K562 (cell line): ENCODE results near the gene GALNT16. TPM values are rescaled to one million over a fixed set of nuclear protein-coding genes. Genes with fewer than 3 reads are reported as not detected.

Source experiments
- ATAC-seq: fragments of 200-7000 bp; cut with Tn5 transposase; 3 replicates; pipeline ENCODE4 v1.9.1; 2020; ENCODE audit warnings: moderate library complexity
- BruUV-seq: library from RNA; stranded (reverse); fragments of 400-500 nt; replicated peaks from 2 replicates; lab custom pipeline; 2021; lab: Mats Ljungman, UMichigan
- CTCF ChIA-PET: fragments of 300-600 bp; formaldehyde crosslinking; extraction: SDS; loops from one replicate; lab custom pipeline; 2021; ENCODE audit warnings: low intra/inter-chr PET ratio; lab: Yijun Ruan, JAX
- POLR2A ChIA-PET: fragments of 300-600, 350-650 bp; sonication (Branson Sonifier 250); formaldehyde crosslinking; extraction: SDS; loops from one replicate; lab custom pipeline; 2021; ENCODE audit warnings: antibody characterized with exemption, inconsistent platforms; lab: Yijun Ruan, JAX
- DNase-seq, 4 experiments: peaks; one replicate each; pipeline versions ENCODE4 v3.0.0 to v3.0.0-alpha.2; 2011 to 2018; ENCODE audit warnings: low spot score in 3 of 4, mixed read lengths in 3 of 4; ENCODE audit errors: extremely low read depth in 1 of 4
- FAIRE-seq: peaks from 2 replicates; lab custom pipeline; 2011; peaks lifted over from hg19 to GRCh38; lab: Jason Lieb, UNC
- H2AFZ ChIP-seq: 2 replicates; pipeline ENCODE4 v1.6.0; 2011; ENCODE audit warnings: low read depth, low read length, control low read depth, inconsistent platforms
- H3K27ac ChIP-seq: fragments of 200-600 bp; 3 replicates; pipeline ENCODE4 v1.8.0; 2011; ENCODE audit warnings: low read depth, mild to moderate bottlenecking, control low read depth, inconsistent platforms, low read length, moderate library complexity, mixed read lengths; ENCODE audit errors: extremely low read depth
- H3K27me3 ChIP-seq, 2 experiments: fragments of 300-600 bp in 1 of 2; 2 replicates in 1 of 2; 3 replicates in 1 of 2; pipeline versions ENCODE4 v1.6.0 to v1.8.0; 2011; ENCODE audit warnings: inconsistent platforms in 2 of 2, low read length in 2 of 2, mild to moderate bottlenecking in 1 of 2, mixed read lengths in 1 of 2, moderate library complexity in 1 of 2; ENCODE audit not compliant: control insufficient read depth in 2 of 2, insufficient read depth in 2 of 2
- H3K36me3 ChIP-seq: fragments of 300-600 bp; 3 replicates; pipeline ENCODE4 v1.8.0; 2011; ENCODE audit warnings: mild to moderate bottlenecking, low read length, inconsistent platforms; ENCODE audit not compliant: control insufficient read depth, insufficient read depth
- H3K4me1 ChIP-seq, 2 experiments: fragments of 200-600 bp in 1 of 2; replicated peaks in 1 of 2; 2 replicates in 1 of 2; 3 replicates in 1 of 2; pipeline versions ENCODE4 v1.5.1 to v1.8.0; 2011; ENCODE audit warnings: inconsistent platforms in 2 of 2, low read length in 2 of 2, mild to moderate bottlenecking in 1 of 2, mixed read lengths in 1 of 2, moderate library complexity in 1 of 2; ENCODE audit not compliant: control insufficient read depth in 2 of 2, insufficient read depth in 2 of 2
- H3K4me2 ChIP-seq: 2 replicates; pipeline ENCODE4 v1.6.1; 2011; ENCODE audit warnings: low read length, control low read depth, inconsistent platforms, mixed read lengths; ENCODE audit not compliant: insufficient read depth
- H3K4me3 ChIP-seq: fragments of 200-600 bp; sonication (generic), shearing (Covaris generic); 2 replicates; pipeline ENCODE4 v1.5.1; 2016; ENCODE audit warnings: control low read depth, inconsistent platforms
- H3K79me2 ChIP-seq: fragments of 200-600 bp; 3 replicates; pipeline ENCODE4 v1.8.0; 2011; ENCODE audit warnings: low read length, inconsistent platforms; ENCODE audit not compliant: control insufficient read depth, insufficient read depth
- H3K9ac ChIP-seq, 2 experiments: 2 replicates each; pipeline versions ENCODE4 v1.6.0 to v1.6.1; 2011; ENCODE audit warnings: low read depth in 2 of 2, low read length in 2 of 2, control low read depth in 1 of 2, inconsistent platforms in 1 of 2, mild to moderate bottlenecking in 1 of 2, mixed read lengths in 1 of 2; ENCODE audit not compliant: insufficient read depth in 1 of 2
- H3K9me1 ChIP-seq: one replicate; pipeline ENCODE4 v1.6.0; 2011; ENCODE audit warnings: inconsistent platforms, mild to moderate bottlenecking, low read length, moderate library complexity; ENCODE audit not compliant: control insufficient read depth, insufficient read depth
- H3K9me3 ChIP-seq: replicated peaks from 2 replicates; pipeline ENCODE4 v1.5.1; 2011; ENCODE audit warnings: low read depth, low read length, inconsistent platforms; ENCODE audit not compliant: control insufficient read depth, insufficient read depth
- H4K20me1 ChIP-seq: replicated peaks from 2 replicates; pipeline ENCODE4 v1.6.1; 2011; ENCODE audit warnings: low read length, inconsistent platforms, mixed read lengths; ENCODE audit not compliant: control insufficient read depth, insufficient read depth
- DNMT1 ChIP-seq: fragments of 450-650 bp; IDR thresholded peaks from 2 replicates; pipeline ENCODE4 v1.6.1; 2016; ENCODE audit warnings: antibody characterized with exemption, mild to moderate bottlenecking
- FOXK2 ChIP-seq, 2 experiments: fragments of 450-650 bp; IDR thresholded peaks in 1 of 2; conservative IDR thresholded peaks in 1 of 2; 2 replicates each; pipeline ENCODE4 v1.6.1; 2016; ENCODE audit warnings: low read depth in 2 of 2, mild to moderate bottlenecking in 1 of 2
- RBM15 ChIP-seq: fragments of 200-400 bp; formaldehyde crosslinking; IDR thresholded peaks from 2 replicates; pipeline ENCODE4 v1.6.1; 2018; ENCODE audit warnings: mild to moderate bottlenecking, low read length, moderate library complexity; ENCODE audit not compliant: insufficient read depth
- RERE ChIP-seq: sonication (generic); formaldehyde crosslinking; IDR thresholded peaks from 2 replicates; pipeline ENCODE4 v1.8.0; 2023; ENCODE audit warnings: missing genetic modification reagents, mild to moderate bottlenecking, borderline replicate concordance
- TEAD1 ChIP-seq, 2 experiments: fragments of 450-650 bp in 1 of 2; sonication (generic) in 1 of 2; formaldehyde crosslinking; IDR thresholded peaks; 2 replicates each; pipeline versions ENCODE4 v1.4.0 to v1.8.0; 2020 to 2022; ENCODE audit warnings: mild to moderate bottlenecking in 2 of 2, missing genetic modification reagents in 1 of 2
- WGBS: fragments of 100-300 bp; shearing (Covaris generic); methylation state at CpG from one replicate; pipeline ENCODE4 v1.1.6; 2016; ENCODE audit warnings: low coverage, mixed read lengths; ENCODE audit not compliant: insufficient coverage; ENCODE audit errors: missing lambda C conversion rate; 5-methylcytosine and 5-hydroxymethylcytosine counted together
- in situ Hi-C: fragments of 300-500 bp; cut with MboI; formaldehyde crosslinking; loops from 4 replicates; pipeline ENCODE4 v1.15.0; 2018; ENCODE audit warnings: inconsistent platforms, mixed read lengths
- intact Hi-C: fragments of 100-400 bp; cut with micrococcal nuclease; formaldehyde crosslinking; loops from 2 replicates; pipeline ENCODE4 v1.14.2; 2022
- polyA plus RNA-seq, 8 experiments: library from polyadenylated mRNA; depleted of rRNA in 4 of 8; stranded (reverse) in 5 of 8; unstranded in 3 of 8; fragments of >200 nt; fragmentation: Nextera tagmentation in 2 of 8; fragmentation: Illumina TruSeq in 1 of 8; extraction: Ambion mirVana in 2 of 8; extraction: Trizol in 1 of 8; gene quantifications; 2 replicates each; pipeline versions ENCODE4 v1.2.1 to v1.2.3, GENCODE V29; 2011 to 2014; ENCODE audit warnings: inconsistent platforms in 1 of 8, missing spikeins in 1 of 8
- total RNA-seq, 7 experiments: library from RNA; depleted of rRNA in 6 of 7; stranded (reverse); fragments of >200 nt in 6 of 7; fragmentation: Illumina TruSeq in 2 of 7; extraction: Trizol in 2 of 7; gene quantifications; 2 replicates each; pipeline versions ENCODE4 v1.2.1 to v1.2.3, GENCODE V29; 2011 to 2021; ENCODE audit warnings: low replicate concordance in 1 of 7
- TF ChIP-seq, protein P1 (sequence below), 2 experiments: fragments of 450-650 bp in 1 of 2; sonication (generic) in 1 of 2; formaldehyde crosslinking in 1 of 2; IDR thresholded peaks; 2 replicates each; pipeline versions ENCODE4 v1.7.1 to v1.9.0; 2016 to 2022; ENCODE audit warnings: inconsistent platforms in 1 of 2, mild to moderate bottlenecking in 1 of 2, missing genetic modification reagents in 1 of 2

Gene GALNT16
- total and polyA plus RNA-seq, 9 of the 15 experiments (the other 6 are each of a cell fraction or from before 2014, with no cell fraction given) = not detected

- H4K20me1 ChIP-seq = no peaks in the 10 kb centered on the region
- H3K36me3 ChIP-seq = peaks cover 5% of the 10 kb centered on the region; the same call in 1 of the 3 replicates
- H3K9me3 ChIP-seq = no peaks in the 10 kb centered on the region
- no peaks in the 10 kb centered on the region for H3K79me2 ChIP-seq
- FAIRE-seq (no peak), ATAC-seq (no peak), DNase-seq (no peak)
- in situ Hi-C loops = no loop called here
- intact Hi-C loops = no loop called here
- H2AFZ ChIP-seq = no peak overlapping the region
- no peak overlapping the region for H3K9ac ChIP-seq
- peaks cover 3% of the 10 kb centered on the region in 2 experiments; a peak in 1 of 5 replicates for H3K4me1 ChIP-seq
- POLR2A ChIA-PET = no interaction called here
- CTCF ChIA-PET = no interaction called here
- H3K4me2 ChIP-seq = no peak overlapping the region
- H3K27me3 ChIP-seq = no peaks in the 10 kb centered on the region
- H3K9me1 ChIP-seq = no peaks in the 10 kb centered on the region
- H3K27ac ChIP-seq = no peak overlapping the region
- H3K4me3 ChIP-seq = no peak overlapping the region
- 69% methylated on average over 4 of the region's 4 CpGs for WGBS
- no TSS peak for BruUV-seq
- no peak for TF ChIP-seq RBM15
- TF ChIP-seq TEAD1 (CRISPR knock-in tag; IDR thresholded peaks at IDR 0.05) = no peak
- no peak for TF ChIP-seq DNMT1
- TF ChIP-seq RERE (CRISPR knock-in tag) = no peak
- TF ChIP-seq, protein P1, sequence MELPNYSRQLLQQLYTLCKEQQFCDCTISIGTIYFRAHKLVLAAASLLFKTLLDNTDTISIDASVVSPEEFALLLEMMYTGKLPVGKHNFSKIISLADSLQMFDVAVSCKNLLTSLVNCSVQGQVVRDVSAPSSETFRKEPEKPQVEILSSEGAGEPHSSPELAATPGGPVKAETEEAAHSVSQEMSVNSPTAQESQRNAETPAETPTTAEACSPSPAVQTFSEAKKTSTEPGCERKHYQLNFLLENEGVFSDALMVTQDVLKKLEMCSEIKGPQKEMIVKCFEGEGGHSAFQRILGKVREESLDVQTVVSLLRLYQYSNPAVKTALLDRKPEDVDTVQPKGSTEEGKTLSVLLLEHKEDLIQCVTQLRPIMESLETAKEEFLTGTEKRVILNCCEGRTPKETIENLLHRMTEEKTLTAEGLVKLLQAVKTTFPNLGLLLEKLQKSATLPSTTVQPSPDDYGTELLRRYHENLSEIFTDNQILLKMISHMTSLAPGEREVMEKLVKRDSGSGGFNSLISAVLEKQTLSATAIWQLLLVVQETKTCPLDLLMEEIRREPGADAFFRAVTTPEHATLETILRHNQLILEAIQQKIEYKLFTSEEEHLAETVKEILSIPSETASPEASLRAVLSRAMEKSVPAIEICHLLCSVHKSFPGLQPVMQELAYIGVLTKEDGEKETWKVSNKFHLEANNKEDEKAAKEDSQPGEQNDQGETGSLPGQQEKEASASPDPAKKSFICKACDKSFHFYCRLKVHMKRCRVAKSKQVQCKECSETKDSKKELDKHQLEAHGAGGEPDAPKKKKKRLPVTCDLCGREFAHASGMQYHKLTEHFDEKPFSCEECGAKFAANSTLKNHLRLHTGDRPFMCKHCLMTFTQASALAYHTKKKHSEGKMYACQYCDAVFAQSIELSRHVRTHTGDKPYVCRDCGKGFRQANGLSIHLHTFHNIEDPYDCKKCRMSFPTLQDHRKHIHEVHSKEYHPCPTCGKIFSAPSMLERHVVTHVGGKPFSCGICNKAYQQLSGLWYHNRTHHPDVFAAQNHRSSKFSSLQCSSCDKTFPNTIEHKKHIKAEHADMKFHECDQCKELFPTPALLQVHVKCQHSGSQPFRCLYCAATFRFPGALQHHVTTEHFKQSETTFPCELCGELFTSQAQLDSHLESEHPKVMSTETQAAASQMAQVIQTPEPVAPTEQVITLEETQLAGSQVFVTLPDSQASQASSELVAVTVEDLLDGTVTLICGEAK (IDR thresholded peaks at IDR 0.05) = no peak
- TF ChIP-seq, protein P1 (CRISPR knock-in tag; IDR thresholded peaks at IDR 0.05) = no peak
- no peak for TF ChIP-seq FOXK2 (conservative IDR thresholded peaks at IDR 0.05 in 1 of 2, IDR thresholded peaks at IDR 0.05 in 1 of 2; ENCODE audit: low read depth in 2 of 2)
Measured at GRCh38 chr14:69238883-69239282, 21.1 kb upstream of the GALNT16 start.
